Endothelial cell (in vitro differentiated cells): ENCODE results near the gene KRTAP10-3. TPM values are rescaled to one million over a fixed set of nuclear protein-coding genes. Genes with fewer than 3 reads are reported as not detected.

Experiments used
- DNase-seq: peaks from one replicate; pipeline ENCODE4 v3.0.0; 2021; ENCODE audit warnings: low spot score
- H3K27ac Mint-ChIP-seq: one replicate; pipeline ENCODE4 v1.8.0; 2021; ENCODE audit warnings: mixed read lengths, inconsistent platforms; ENCODE audit not compliant: unreplicated experiment
- H3K27me3 Mint-ChIP-seq: one replicate; pipeline ENCODE4 v1.8.0; 2021; ENCODE audit warnings: mild to moderate bottlenecking, moderate library complexity, mixed read lengths, inconsistent platforms; ENCODE audit not compliant: unreplicated experiment
- H3K36me3 Mint-ChIP-seq: one replicate; pipeline ENCODE4 v1.8.0; 2021; ENCODE audit warnings: mild to moderate bottlenecking, low read depth, mixed read lengths, inconsistent platforms; ENCODE audit not compliant: unreplicated experiment
- H3K4me1 Mint-ChIP-seq: one replicate; pipeline ENCODE4 v1.8.0; 2021; ENCODE audit warnings: mild to moderate bottlenecking, mixed read lengths, inconsistent platforms; ENCODE audit not compliant: unreplicated experiment
- H3K4me3 Mint-ChIP-seq: one replicate; pipeline ENCODE4 v1.8.0; 2021; ENCODE audit warnings: mild to moderate bottlenecking, mixed read lengths, inconsistent platforms; ENCODE audit not compliant: unreplicated experiment
- H3K9me3 Mint-ChIP-seq: one replicate; pipeline ENCODE4 v1.8.0; 2021; ENCODE audit warnings: mixed read lengths, inconsistent platforms; ENCODE audit not compliant: unreplicated experiment
- total RNA-seq: library from RNA; stranded (reverse); fragmentation: NEBNext Ultra II Directional; extraction: Animal tissue kit (Norgen Biotek cat#: 25700); gene quantifications from one replicate; pipeline ENCODE4 v1.2.1, GENCODE V29; 2021; ENCODE audit not compliant: unreplicated experiment
- TF ChIP-seq, protein P1 (sequence below): fragments of 200-600 bp; sonication (generic); IDR thresholded peaks from one replicate; pipeline ENCODE4 v1.5.0; 2021; ENCODE audit warnings: antibody characterized with exemption; ENCODE audit not compliant: unreplicated experiment

KRTAP10-3 gene
- total RNA-seq, 1 donor from 2014 or later, result not detected

DNA sequence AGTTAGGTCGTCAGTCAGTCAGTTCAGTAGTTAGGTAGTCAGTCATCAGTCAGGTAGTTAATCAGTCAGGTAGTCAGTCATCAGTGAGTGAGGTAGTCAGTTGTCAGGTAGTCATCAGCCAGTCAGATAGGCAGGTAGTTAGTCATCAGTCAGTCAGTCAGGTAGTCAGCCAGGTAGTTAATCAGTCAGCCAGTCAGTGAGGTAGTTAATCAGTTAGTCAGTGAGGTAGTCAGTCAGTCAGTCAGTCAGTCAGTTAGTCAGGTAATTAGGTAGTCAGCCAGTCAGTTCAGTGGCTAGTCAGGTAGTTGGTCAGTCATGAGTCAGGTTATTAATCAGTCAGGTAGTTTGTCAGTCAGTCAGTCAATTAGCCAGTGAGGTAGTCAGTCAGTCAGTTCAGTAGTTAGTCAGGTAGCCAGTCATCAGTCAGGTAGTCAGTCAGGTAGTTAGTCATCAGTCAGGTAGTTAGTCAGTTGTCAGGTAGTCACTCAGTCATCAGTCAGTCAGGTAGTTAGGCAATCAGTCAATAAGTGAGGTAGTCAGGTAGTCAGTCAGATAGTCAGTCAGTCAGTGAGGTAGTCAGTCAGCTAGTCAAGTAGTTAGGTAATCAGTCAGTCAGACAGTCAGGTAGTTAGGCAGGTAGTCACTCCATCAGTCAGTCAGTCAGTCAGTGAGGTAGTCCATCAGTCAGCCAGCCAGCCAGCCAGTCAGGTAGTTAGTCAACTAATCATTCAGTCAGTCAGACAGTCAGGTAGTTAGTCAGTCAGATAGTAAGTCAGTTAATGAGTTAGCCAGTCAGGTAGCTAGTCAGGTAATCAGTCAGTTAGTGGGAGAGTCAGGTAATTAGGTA, 34.8 kb downstream of the KRTAP10-3 start:
- no peaks in the 10 kb centered on the region for H3K36me3 Mint-ChIP-seq

DNA sequence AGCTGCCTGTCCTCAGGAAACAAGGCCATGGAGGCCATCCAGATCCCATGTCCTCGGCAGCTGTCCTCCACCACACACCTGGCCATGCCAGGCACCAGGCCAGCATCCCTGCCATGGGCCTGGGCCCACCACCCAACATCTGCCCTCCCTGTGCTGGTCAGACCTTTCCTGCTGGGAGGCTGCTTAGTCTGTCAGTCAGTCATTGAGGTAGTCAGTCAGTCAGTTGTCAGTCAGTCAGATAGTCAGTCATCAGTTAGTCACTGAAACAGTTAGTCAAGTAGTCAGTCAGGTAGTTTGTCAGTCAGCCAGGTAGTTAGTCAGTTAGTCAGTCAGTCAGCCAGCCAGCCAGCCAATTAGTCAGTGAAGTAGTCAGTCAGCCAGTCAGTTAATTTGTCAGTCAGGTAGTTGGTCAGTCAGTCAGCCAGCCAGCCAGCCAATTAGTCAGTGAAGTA, 35.8 kb downstream of the KRTAP10-3 start:
- Mint-ChIP-seq H3K4me1 (no peaks in the 10 kb centered on the region), H3K27me3 (peaks cover 3% of the 10 kb centered on the region), H3K36me3 (no peaks in the 10 kb centered on the region), H3K9me3 (no peaks in the 10 kb centered on the region), H3K4me3 (no peak overlapping the region), H3K27ac (no peak overlapping the region)
- no peak for DNase-seq
- TF ChIP-seq, protein P1, sequence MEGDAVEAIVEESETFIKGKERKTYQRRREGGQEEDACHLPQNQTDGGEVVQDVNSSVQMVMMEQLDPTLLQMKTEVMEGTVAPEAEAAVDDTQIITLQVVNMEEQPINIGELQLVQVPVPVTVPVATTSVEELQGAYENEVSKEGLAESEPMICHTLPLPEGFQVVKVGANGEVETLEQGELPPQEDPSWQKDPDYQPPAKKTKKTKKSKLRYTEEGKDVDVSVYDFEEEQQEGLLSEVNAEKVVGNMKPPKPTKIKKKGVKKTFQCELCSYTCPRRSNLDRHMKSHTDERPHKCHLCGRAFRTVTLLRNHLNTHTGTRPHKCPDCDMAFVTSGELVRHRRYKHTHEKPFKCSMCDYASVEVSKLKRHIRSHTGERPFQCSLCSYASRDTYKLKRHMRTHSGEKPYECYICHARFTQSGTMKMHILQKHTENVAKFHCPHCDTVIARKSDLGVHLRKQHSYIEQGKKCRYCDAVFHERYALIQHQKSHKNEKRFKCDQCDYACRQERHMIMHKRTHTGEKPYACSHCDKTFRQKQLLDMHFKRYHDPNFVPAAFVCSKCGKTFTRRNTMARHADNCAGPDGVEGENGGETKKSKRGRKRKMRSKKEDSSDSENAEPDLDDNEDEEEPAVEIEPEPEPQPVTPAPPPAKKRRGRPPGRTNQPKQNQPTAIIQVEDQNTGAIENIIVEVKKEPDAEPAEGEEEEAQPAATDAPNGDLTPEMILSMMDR, result no peak

More for the DNA sequence above, 34.8 kb downstream of the KRTAP10-3 start:
- no peaks in the 10 kb centered on the region for H3K4me1 Mint-ChIP-seq
- no peak for DNase-seq
- H3K27me3 Mint-ChIP-seq, result peaks cover 3% of the 10 kb centered on the region
- no peak overlapping the region for H3K4me3 Mint-ChIP-seq
- no peak overlapping the region for H3K27ac Mint-ChIP-seq
- H3K9me3 Mint-ChIP-seq, result no peaks in the 10 kb centered on the region
- TF ChIP-seq, protein P1, result no peak

DNA sequence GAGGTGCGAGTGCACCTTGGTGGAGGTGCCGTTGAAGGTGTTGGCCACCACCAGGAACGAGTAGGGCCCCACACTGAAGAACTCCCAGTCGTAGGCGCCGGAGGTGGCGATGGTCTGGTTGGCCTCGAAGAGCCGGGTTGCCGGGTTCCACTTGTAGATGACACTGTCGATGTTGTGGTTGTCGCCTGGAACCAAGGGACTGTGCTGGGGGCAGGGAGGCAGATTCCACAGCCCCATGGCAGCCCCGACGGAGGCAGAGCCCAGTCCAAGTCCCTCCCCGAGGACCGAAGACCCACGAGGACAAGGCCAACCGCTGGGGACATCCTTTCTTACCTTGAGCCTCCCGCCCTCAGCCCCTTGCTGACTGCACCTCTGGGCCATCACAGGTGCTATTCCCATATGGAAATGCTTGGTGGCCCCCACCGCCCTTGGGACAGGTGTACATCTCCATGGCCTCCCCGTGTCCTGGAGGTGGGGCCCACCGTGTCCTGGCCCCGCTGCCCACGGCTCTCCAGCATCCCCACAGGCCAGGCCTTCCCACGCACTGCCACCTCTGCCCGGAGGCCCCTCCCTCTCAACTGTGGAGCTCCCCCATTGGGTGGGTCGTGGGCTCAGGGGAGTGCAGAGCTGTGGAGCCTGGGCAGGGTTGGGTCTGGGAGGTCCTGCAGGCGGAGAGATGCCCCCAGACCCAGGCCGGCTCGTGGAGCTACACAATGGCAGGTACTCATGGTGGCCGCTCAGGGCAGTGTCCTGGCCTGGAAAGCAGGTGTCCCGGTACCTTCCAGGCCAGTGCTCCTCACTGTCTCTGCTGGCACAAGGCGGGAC, 36.5 kb downstream of the KRTAP10-3 start:
- TF ChIP-seq, protein P1, result no peak
- Mint-ChIP-seq H3K36me3 (no peaks in the 10 kb centered on the region), H3K4me3 (no peak overlapping the region), H3K27me3 (peaks cover 3% of the 10 kb centered on the region), H3K9me3 (no peaks in the 10 kb centered on the region), H3K4me1 (no peaks in the 10 kb centered on the region), H3K27ac (no peak overlapping the region)
- no peak for DNase-seq

DNA sequence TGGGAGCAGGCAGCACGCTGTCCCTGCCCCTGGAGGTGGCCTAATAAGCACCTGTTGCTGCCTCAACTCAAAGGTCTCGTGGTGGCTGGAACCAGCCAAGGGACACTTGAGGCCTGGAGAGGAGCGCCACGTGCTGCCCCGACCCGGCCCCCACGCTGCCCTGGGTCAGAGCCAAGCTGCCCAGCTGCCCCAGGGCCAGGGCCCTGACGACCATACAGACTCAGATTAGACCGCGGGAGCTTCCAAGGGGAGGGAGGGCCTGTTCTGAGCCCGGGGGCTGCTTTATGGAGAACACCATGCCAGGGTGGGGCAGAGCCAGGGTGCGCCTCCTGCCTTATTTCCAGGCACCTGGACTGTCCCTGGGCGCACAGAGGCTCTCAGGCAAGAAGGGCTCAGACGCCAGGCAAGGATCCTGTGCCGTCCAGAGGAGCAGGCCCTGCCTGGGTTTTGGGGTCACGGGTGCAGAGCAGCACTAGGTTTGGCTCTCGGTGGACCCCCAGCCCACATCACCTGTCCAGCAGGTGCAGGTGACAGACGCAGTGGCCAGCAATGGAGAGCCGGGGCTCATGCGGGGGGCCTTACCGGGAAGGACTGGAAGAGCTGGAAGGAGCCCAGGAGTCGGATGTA, 37.2 kb downstream of the KRTAP10-3 start:
- Mint-ChIP-seq H3K36me3 (no peaks in the 10 kb centered on the region), H3K27ac (no peak overlapping the region), H3K9me3 (no peaks in the 10 kb centered on the region), H3K4me1 (no peaks in the 10 kb centered on the region), H3K27me3 (peaks cover 1% of the 10 kb centered on the region), H3K4me3 (no peak overlapping the region)
- DNase-seq, result no peak
- TF ChIP-seq, protein P1, result no peak
